Stimulated activated CD4-positive, alpha-beta T cell treated with anti-CD3 and anti-CD28 coated beads, Interleukin-12 subunit alpha, Interleukin-12 subunit beta, amount 100 ng/mL, for 4 hours (primary cell): ENCODE data around the gene KMT2E.
"Not testable (repeated sequence)": the region's sequence is repeated elsewhere in the genome, so short reads cannot be mapped to it uniquely, and the experiment has no call there.

Experiments
- DNase-seq: peaks from one replicate; pipeline ENCODE4 v3.0.0-alpha.2; 2020

KMT2E gene

GRCh38 chr7:104982308-104983075 lies 31.5 kb upstream of the KMT2E start:
- DNase-seq, result no peak

GRCh38 chr7:104983076-104983577 lies 30.9 kb upstream of the KMT2E start:
- DNase-seq, result no peak

- DNase-seq, result peak; percentile 80
Measured at GRCh38 chr7:104983578-104984539, 30.1 kb upstream of the KMT2E start.

GRCh38 chr7:104984585-104985258 lies 29.3 kb upstream of the KMT2E start:
- DNase-seq, result no peak

GRCh38 chr7:104985259-104985617 lies 28.8 kb upstream of the KMT2E start:
- DNase-seq, result no peak

GRCh38 chr7:104986628-104987259 lies 27.3 kb upstream of the KMT2E start:
- DNase-seq, result no peak

- not testable (repeated sequence) for DNase-seq
Measured at GRCh38 chr7:104987403-104987802, 26.6 kb upstream of the KMT2E start.

GRCh38 chr7:104990983-104991382 lies 23.0 kb upstream of the KMT2E start:
- no peak for DNase-seq

- no peak for DNase-seq
Measured at GRCh38 chr7:104992306-104992705, 21.7 kb upstream of the KMT2E start.

- DNase-seq, result no peak
Measured at GRCh38 chr7:104993217-104993862, 20.7 kb upstream of the KMT2E start.

GRCh38 chr7:104998040-104998752 lies 15.8 kb upstream of the KMT2E start:
- no peak for DNase-seq

- no peak for DNase-seq
Measured at GRCh38 chr7:105000200-105000599, 13.8 kb upstream of the KMT2E start.

- no peak for DNase-seq
Measured at GRCh38 chr7:105000927-105001336, 13.1 kb upstream of the KMT2E start.

- no peak for DNase-seq
Measured at GRCh38 chr7:105001652-105002184, 12.3 kb upstream of the KMT2E start.

- no peak for DNase-seq
Measured at GRCh38 chr7:105003275-105003674, 10.7 kb upstream of the KMT2E start.

- no peak for DNase-seq
Measured at GRCh38 chr7:105003872-105004510, 10.0 kb upstream of the KMT2E start.

- not testable (repeated sequence) for DNase-seq
Measured at GRCh38 chr7:105005006-105005405, 9.0 kb upstream of the KMT2E start.

- DNase-seq, result not testable (repeated sequence)
Measured at GRCh38 chr7:105005486-105005885, 8.5 kb upstream of the KMT2E start.

- no peak for DNase-seq
Measured at GRCh38 chr7:105006367-105007136, 7.5 kb upstream of the KMT2E start.

- no peak for DNase-seq
Measured at GRCh38 chr7:105007298-105007697, 6.7 kb upstream of the KMT2E start.
